ENCODE measurements around the gene FAM120A.

Gene FAM120A

GRCh38 chr9:93597142-93597706 lies 145.7 kb downstream of the FAM120A start:
- no peak for DNase-seq

GRCh38 chr9:93597871-93598646 lies 146.6 kb downstream of the FAM120A start:
- no peak for DNase-seq

- no peak for DNase-seq
Observed at GRCh38 chr9:93598647-93599241, 147.3 kb downstream of the FAM120A start.

- no peak for DNase-seq
Observed at GRCh38 chr9:93599571-93600403, 148.3 kb downstream of the FAM120A start.

GRCh38 chr9:93600504-93600903 lies 149.0 kb downstream of the FAM120A start:
- no peak for DNase-seq

GRCh38 chr9:93601063-93601462 lies 149.6 kb downstream of the FAM120A start:
- no peak for DNase-seq

- DNase-seq: no peak
Observed at GRCh38 chr9:93601666-93602065, 150.2 kb downstream of the FAM120A start.

GRCh38 chr9:93603011-93603410 lies 151.5 kb downstream of the FAM120A start:
- no peak for DNase-seq

- no peak for DNase-seq
Observed at GRCh38 chr9:93603906-93604326, 152.4 kb downstream of the FAM120A start.

- DNase-seq: no peak
Observed at GRCh38 chr9:93606187-93606586, 154.7 kb downstream of the FAM120A start.

- DNase-seq: no peak
Observed at GRCh38 chr9:93610206-93610605, 158.7 kb downstream of the FAM120A start.

- DNase-seq: no peak
Observed at GRCh38 chr9:93612052-93612795, 160.7 kb downstream of the FAM120A start.

GRCh38 chr9:93612796-93613154 lies 161.3 kb downstream of the FAM120A start:
- no peak for DNase-seq

- DNase-seq: no peak
Observed at GRCh38 chr9:93613174-93613573, 161.7 kb downstream of the FAM120A start.

GRCh38 chr9:93613791-93614190 lies 162.3 kb downstream of the FAM120A start:
- no peak for DNase-seq

GRCh38 chr9:93614830-93615468 lies 163.5 kb downstream of the FAM120A start:
- no peak for DNase-seq
